ENCODE measurements around the gene DNMT3A.
"Not testable (repeated sequence)": the region's sequence is repeated elsewhere in the genome, so short reads cannot be mapped to it uniquely, and the experiment has no call there.

DNMT3A gene

DNA sequence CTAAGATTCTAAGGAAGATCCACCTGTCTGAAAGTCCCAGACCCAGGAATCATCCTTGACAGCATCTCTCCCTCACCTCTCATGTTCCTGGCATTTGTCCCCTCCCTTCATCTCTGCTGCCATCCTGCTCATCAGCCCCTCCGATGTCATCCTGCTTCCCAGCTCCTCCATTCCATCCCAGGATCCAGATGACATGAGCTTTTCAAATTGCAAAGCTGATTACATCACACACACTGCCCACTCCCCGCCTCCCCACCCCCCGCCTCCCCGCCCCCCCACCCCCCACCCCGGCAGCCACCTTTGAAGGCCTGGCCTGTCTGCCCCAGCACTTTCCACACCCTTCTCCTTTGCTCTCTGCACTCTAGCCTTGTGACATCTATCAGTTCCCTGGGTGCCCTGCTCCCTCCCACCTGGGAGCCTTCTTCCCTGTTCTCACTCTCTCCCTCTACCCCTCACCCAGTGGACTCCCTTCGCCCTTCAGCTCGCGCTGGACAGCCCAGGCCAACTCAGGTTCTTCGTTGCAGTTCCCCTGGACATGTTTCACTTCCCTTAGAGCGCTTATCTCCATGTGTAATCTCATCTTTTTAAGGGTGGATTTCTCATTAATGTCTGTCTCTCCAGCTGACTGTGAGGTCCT lies 61.6 kb downstream of the DNMT3A start:
- no peak for DNase-seq

DNA sequence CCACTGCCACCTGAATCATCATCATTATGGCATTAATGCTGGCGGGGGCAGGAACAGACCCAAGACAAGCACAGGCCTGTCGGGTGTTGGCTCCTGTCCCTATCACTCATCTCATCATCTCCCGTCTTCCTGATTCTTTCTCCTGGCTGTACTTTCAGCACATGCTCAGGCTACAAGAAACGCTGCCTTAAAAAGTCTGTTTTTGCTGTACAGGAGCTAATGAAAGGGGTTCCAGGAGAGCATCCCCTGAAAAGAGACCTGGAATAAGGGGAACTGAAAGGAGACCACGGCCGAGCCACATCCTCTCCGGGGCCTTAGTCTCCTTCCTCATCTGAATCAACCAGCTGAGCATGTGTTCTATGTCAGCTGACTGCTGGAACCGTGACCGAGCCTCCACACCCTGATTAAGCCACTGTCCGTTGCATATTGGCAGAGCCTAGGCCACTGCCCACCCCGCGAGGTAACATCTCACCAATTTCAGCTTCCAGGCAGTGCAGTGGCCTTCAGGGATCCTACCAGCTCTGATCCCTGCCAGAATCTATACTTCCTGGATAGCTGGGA lies 62.6 kb downstream of the DNMT3A start:
- DNase-seq: no peak

DNA sequence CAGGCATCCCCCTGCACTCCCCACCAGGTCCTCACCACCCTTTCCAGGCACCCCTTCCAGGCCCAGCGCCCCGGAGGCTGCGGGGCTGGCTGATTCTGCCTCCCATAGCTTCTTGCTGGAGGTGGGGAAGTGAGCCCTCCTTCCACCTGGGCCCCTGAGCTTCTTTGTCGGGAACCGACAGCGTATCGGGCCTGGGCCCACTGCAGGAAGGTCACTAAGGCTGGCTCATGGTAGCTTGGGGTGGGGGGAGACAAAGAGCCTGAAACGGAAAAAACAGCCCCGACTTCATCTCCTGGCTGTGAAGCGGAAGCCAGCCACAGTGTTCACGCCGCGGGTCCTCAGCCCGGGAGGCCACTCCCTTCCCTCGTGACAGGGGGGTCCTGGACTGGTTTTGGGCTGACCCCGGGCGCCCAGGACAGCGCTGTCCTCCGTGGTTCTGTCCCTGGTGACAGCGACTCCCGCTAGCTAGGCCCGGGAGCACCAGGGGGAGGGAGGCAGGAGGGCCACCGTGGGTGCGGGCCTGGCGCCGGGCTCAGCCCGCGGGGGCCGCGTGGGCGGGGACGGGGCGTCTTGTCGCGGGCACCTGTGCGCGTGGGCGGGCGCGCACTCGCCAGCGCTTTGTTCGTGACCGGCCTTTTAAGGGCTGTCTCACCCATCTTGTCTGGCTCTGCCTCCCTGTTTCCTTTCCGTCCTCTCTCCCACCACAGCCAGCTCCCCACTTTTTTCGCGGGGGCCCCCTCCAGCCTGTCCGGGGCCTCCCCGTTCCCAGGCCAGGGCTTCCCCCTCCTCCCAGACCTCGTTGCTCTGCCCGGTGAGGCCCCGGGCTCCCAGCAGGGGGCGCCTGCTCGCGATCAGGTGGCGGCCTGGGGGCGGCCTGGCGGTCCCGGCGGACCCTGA lies 64.9 kb downstream of the DNMT3A start:
- no peak for DNase-seq

DNA sequence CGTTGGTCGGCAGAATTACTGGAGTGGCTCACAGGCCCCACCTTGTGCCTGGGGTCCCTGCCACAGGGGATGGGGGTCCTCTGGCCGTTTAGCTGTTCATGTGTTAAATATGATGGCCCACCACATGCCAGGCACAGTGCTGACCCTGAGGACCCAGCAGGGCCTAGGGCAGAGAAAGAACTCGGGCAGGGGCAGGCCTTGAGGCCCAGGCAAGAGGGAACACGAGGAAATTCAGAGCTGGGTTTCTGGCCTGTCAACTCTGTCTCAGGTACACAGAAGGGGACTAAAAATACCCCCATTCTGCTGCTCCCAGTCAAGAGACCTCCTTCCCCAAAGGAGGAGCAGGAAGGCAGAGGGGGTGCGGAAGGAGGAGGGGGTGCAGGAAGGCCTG lies 66.2 kb downstream of the DNMT3A start:
- no peak for DNase-seq

DNA sequence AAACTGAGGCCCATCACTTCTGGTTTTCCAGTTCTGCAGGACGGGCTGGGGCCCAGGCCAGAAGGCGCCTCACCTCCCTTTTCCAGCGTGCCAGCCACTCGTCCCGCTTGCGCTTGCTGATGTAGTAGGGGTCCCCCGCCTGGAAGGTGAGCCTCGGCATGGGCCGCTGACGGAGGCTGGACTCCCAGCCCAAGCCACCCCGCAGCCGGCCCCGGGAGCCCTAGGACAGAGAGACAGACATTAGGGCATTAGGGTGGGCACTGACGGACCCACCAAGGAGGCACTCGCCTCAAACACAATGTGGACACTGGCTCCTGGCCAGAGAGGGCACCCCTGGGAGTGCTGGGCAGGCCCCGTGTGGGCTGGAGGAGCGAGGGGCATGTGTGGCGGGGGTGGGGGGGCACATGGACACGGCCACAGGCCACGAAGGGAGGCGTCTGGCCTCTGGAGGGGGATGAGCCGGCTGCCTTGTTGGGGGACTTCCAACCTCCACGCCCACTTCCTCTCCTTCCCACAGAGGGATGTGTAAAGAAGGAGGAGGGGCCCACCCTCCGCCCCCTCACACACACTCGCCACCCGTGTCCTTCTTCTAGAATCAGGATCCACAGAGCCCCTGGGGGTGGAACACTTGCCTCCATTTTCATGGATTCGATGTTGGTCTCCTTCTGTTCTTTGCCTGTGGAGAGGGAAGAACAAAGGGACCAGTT lies 66.7 kb downstream of the DNMT3A start:
- no peak for DNase-seq

DNA sequence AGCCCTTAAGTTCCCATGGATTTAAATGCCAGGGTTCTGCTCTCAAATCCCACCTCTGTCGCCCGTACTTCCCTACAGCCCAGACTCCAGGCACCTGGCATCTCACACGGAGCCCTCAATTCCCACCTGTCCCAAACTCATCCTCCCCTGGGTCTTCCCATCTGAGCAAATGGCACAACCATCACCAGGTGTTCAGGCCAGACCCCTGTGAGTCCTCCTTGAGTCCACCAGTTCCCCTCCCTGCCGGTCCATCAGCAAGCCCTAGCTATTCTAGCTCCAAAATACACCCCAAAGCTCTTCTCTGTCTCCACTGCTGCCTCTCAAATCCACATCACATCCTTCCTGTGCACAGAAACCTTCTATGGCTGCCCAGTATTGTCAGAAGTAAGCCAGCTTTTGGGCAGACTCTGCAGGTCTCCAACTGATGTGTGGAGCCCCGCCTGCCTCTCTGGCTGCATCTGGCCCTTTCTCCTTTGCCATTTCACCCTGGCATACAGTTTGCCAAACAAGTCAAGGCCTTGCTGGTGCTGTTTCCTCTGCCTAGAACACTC lies 67.7 kb downstream of the DNMT3A start:
- no peak for DNase-seq

DNA sequence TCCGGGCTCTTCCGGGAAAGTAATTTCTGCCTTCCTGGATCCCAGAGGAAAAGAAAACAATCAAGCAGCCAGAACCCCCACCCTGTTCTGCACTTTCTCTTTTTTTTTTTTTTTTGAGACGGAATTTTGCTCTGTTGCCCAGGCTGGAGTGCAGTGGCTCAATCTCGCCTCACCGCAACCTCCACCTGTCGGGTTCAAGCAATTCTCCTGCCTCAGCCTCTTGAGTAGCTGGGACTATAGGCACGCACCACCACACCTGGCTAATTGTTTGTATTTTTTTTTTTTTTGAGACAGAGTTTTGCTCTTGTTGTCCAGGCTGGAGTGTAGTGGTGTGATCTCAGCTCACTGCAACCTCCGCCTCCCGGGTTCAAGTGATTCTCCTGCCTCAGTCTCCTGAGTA lies 69.0 kb downstream of the DNMT3A start:
- DNase-seq: not testable (repeated sequence)

DNA sequence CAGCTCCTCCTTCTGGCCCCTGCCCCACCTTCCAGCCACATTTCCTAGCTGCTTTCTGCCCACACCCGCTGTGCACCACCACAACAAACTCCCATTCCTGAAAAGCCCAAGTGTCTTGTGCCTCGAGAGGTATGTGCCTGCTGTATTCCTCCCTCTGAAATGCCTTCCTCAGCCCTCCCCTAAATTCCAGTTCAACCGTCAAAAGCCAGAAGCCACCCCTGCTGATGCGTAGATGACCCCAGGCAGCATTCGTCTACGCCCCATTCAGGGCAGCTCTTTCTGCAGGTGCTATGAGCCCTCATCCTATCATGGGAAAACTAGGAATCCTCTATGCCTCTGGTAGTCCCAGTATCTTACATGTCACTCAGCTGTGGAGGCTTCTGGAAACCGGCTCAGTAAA lies 71.7 kb downstream of the DNMT3A start:
- no peak for DNase-seq

DNA sequence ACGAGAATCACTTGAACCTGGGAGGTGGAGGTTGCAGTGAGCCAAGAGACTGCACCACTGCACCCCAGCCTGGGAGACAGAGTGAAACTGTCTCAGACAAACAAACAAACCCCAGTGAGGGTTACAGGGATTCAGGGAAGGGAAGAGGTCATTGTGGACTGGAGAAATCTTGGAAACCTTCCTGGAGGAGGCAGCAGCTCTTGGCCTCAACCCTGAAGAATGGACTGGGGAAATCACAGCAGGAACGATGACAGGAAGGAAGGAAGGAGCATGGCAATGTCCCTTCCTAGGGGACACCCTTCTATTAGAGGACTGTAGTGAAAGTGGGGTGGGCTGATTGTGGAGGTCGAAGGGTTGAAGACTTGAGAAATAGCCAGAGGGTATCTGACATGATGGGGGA lies 72.5 kb downstream of the DNMT3A start:
- DNase-seq: no peak

DNA sequence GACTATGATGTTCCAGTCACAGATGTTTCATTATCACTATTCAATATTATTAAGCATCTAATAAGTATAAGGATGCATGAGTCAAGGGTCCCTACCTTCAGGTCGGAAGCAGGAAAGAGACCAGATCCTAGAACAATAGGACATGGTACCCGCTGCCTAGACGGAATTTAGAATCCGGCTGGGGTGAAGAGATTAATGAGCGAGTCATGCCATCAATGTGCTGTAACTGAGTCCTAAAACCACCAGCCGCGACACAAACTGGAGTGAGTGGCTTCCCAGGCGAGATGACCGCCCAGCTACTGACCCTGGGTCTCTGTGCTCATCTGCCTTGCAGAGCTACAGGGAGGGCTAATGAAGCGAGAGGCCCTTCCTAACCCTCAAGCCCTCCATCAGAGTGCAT lies 73.6 kb downstream of the DNMT3A start:
- no peak for DNase-seq

DNA sequence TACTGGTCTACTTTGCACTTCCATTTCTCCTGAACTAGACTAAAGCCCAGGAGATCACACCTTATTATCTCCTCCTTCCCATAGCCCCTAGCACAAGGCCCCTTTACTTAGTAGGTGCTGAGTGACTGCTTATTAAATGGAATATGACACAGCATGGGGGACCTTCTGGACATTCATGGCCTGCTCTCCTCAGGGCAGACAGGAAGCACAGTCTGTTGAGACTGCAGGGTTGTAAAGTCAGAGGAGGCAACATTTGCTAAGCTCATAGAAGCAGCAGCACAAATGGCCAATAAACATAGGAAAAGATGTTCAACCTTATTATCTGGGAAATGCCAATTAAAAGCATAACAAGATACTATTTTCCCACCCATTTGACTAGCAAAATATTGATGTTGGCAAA lies 75.3 kb downstream of the DNMT3A start:
- no peak for DNase-seq

DNA sequence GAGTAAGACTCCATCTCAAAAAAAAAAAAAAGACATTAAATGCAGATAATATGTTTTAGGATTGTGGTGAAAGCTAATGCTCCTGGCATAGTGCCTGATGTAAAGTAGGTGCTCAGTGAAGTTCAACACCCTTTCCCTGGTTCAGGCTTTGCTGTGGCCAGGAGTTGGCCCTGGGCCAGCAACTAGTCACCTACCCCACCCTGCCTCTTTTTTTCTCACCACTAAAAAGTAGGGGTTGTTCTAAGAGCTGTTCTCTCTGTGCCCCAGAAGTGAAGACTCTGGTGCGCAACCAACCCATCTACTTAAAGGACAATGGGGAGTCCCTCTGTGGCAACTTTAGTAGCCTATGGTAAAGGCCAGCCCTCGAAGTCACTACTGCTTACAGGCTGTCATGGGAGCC lies 75.9 kb downstream of the DNMT3A start:
- DNase-seq: no peak

DNA sequence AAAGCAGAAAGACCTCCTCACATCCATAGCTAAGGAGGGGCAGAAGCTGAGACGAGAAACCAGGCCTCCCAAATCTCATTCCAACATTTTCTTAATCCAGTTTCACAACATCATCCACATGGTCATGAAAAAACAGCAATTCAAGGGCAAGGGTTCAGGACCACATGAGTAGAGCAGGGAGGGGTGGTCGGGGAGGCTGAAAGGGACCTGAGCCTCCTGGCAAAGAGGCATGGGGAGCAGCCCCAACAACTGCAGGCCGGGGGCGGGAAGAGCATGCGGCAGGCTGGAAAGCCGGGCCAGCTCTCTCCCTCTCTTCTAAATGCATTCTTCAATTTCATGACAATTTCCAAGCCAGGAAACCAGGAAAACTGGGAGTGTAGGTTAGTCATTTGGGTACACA lies 76.7 kb downstream of the DNMT3A start:
- DNase-seq: no peak

DNA sequence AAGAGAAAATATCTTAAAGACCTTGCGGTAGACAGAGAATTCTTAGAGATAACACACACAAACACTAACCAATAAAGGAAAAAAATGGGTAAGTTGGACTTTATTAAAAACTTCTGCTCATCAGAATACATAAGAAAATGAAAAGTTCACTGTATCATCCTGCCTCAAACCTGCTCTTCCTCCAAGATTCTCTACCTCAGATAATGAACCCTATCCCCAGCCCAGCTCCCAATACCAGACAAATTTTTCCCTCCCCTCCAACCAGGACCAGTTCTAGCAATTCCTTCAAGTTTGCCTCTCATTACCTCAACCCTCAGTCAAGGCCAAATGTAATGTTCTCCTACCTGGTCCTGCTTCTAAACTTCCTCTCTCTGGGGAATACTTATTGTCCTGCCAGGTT lies 79.4 kb downstream of the DNMT3A start:
- DNase-seq: no peak

DNA sequence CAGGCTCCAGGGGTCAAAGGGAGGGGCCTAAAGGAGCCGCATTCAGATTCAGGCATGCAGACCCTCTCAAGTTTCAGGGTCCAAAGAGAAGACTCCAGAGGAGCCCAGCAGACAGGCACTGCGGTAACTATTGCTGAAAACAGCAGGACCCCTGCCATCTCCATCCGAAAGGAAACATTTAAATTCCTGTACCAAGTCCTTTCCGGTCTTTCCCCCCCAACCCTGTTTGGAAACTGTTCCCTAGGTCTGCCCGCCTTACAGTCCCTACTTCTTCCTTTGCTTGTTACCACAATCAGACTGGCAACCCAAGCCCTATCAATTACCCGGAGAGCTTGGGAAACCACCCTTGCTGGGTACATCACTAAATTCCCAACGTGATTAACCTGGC lies 82.0 kb downstream of the DNMT3A start:
- DNase-seq: no peak

DNA sequence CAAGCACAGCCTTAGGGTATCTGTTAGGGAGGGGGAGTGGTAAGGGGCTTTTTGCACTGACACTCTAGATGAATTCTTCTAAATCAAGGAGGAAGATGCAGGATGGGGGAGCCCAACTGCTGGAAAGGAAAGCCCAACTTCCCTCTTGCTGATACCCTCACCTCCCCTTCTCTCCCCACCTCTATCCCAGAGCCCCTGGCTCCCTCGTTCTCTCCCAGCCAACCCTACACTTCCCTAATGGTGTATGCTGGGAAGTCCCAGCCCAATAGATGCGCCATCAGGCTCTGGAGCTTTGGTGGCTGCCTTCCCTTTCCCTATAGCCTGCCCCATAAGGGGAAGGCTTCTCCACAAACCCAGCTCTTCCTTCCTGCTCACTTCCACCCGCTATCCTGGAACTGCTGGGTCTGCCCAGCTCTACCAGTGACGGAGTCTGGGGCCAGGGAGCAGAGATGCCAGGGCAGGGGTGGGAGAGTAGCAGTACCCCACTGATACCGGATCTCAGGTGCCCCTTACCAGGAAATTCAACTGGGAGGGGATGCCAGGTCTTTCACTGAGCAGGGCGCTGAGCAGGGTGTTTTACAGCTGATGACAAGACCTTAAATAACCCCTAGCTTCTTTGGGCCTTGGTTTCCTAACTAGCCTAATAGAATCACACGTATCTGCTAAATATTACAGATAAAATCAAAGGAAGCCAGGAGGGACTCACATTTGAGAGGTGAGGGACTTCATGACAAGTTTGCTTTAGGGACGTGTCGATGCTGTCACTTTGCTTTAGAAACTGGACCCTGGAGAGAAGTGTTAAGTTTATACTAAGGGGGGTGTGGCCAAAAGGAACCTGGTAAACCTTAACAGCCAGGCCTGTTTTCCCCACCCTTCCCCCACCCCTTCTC lies 82.6 kb downstream of the DNMT3A start:
- no peak for DNase-seq

DNA sequence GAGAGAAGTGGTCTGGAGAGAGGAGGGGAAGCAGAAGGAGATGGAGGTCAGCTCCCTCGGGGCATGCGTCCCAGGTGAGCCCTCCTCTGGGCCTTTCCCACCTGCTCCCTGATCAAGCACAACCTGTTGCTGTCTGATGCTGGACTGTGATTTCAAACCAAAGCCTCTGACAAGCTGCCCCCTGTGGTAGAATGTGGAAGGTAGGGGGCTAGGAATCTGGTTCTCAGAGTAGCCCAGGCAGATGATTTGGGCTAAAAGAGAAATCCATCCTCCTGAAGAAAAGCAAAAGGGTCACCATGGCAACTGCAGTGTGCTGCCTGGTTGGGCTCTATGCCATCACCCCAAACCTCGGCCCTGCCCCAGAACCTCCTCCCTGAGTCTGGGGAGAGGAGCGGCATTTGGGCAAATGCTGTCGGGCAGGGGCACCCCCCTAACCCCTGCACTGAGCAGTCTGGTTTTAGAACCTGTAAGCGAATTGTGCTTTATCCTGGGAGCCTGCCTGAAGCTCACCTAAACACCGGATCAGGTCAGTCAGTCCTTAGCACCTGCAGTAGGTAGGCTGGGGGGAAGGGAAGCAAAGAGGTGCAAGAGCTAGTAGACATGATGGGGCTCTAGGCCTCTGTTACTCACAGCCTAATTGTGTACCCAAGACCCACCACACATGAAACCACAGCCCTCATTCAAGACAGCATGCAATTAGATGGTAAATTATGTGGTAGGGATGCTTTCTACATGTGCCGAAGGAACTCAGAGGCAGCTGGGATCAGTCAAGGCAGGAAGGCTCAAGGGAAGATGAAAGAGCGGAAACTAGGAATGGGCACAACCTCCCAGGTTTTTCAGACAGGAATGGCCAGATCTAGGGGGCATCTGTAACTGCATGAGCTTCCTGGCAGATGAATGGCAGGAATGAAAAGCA lies 83.5 kb downstream of the DNMT3A start:
- DNase-seq: no peak

DNA sequence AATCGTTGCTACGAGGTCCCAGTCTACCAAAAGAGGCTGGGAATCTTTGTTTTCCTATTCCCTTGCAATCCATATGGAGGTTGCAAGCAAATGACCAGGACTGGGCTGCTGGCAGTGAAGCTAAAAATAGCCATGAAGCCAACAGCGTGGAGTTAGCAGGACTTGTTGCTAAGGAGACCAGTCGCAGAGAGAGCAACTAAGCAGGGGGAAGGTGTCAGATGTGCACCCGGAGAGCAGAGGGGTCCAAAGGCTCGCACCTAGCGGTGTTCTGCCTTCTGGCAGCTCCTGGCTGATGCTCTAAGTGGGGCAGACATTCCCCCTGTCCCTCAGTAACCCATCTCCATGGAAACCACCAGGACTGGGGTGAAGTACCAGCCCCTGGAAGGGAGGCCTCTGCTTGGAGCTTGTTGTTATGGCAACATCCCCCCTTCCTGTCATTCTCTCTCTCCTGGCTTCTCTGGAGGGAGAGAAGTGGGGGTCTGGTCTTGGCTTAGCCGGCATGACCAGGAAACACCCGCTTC lies 84.6 kb downstream of the DNMT3A start:
- no peak for DNase-seq

DNA sequence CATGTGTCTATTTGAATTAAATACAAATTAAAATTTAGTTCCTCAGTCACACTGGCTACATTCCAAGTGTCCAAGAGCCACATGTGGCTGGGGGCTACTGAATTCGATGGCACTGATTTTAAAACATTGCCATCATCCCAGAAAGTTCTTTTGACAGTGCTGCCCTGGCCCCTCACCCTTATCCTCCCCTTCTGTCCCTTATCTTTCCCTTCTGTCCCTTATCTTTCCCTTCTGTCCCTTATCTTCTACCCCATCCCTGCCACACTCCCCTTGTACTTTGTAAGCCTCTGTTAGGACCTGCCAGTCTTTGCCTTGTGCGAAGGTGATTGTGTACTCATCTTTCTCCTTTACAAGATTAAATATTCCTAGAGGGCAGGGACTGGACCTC lies 85.2 kb downstream of the DNMT3A start:
- no peak for DNase-seq

DNA sequence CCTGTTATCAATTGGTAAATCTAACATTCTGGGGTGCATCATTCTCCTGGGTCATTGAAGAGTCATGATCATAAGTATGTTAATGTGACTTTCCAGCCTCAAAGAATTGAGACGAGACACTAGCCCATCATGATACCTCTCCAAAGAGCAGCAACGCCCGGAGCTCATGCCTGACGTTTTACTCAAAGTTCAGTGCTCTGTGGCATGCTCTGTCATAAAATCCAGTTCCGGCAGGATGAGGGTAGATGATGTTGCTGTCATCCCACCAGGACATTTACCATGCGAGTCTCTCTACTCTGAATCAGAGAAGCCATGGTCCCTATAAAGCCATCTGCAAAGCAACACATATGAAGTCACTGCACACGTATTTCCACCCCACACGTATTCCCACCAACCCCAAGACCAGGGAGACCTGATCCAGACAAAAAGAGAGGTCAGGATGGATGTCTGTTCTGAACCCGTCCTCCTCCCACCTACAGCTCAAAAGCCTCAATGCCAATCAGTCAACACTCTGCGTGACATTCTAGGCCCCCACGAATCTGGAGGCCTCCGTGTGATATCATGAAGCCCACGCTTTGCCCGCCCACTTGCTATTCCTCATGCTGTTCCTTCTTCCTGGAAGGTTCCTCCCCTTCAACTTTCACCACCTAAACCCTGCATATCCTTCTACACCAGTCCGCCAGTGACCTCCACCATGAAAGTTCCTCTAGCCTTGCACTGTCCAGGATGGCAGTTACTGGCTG lies 85.8 kb downstream of the DNMT3A start:
- no peak for DNase-seq
